HepG2 (cell line): ENCODE results near the gene STXBP4. TPM values are rescaled to one million over a fixed set of nuclear protein-coding genes. Genes with fewer than 3 reads are reported as not detected.
A peak's percentile ranks its signal among the peaks of the same experiment; 100 is the strongest.

Source experiments
- DBP ChIP-seq: sonication (generic); formaldehyde crosslinking; IDR thresholded peaks from 2 replicates; pipeline ENCODE4 v1.4.0; 2020; ENCODE audit warnings: missing genetic modification reagents; ENCODE audit errors: not compliant biosample characterization
- E2F5 ChIP-seq: sonication (generic); formaldehyde crosslinking; conservative IDR thresholded peaks from 2 replicates; pipeline ENCODE4 v1.4.0; 2020; ENCODE audit warnings: missing genetic modification reagents
- MAFF ChIP-seq: IDR thresholded peaks from 2 replicates; pipeline ENCODE4 v1.6.1; 2011; ENCODE audit warnings: low read depth, low read length, improper control_type of control experiment
- MTF1 ChIP-seq: sonication (generic); formaldehyde crosslinking; IDR thresholded peaks from 2 replicates; pipeline ENCODE4 v1.5.0; 2020; ENCODE audit warnings: missing genetic modification reagents
- NCOR1 ChIP-seq: fragments of 200-600 bp; sonication (generic); IDR thresholded peaks from 2 replicates; pipeline ENCODE4 v1.7.0; 2017; ENCODE audit warnings: antibody characterized with exemption, low read length, borderline replicate concordance
- PAXIP1 ChIP-seq: sonication (generic); formaldehyde crosslinking; conservative IDR thresholded peaks from 2 replicates; pipeline ENCODE4 v1.4.0; 2020; ENCODE audit warnings: mild to moderate bottlenecking, missing genetic modification reagents, moderate library complexity
- PHF8 ChIP-seq: sonication (generic); formaldehyde crosslinking; IDR thresholded peaks from 2 replicates; pipeline ENCODE4 v1.5.0; 2020; ENCODE audit warnings: missing genetic modification reagents
- REXO4 ChIP-seq: sonication (generic); formaldehyde crosslinking; IDR thresholded peaks from 2 replicates; pipeline ENCODE4 v1.8.0; 2022; ENCODE audit warnings: missing genetic modification reagents, mild to moderate bottlenecking, borderline replicate concordance
- SALL2 ChIP-seq: sonication (generic); formaldehyde crosslinking; IDR thresholded peaks from 2 replicates; pipeline ENCODE4 v1.8.1; 2023; ENCODE audit warnings: mild to moderate bottlenecking, missing genetic modification reagents, inconsistent platforms
- SKI ChIP-seq: fragments of 450-650 bp; IDR thresholded peaks from one replicate; pipeline ENCODE4 v1.6.1; 2018; ENCODE audit warnings: mild to moderate bottlenecking; ENCODE audit not compliant: partially characterized antibody
- TEAD3 ChIP-seq: optimal IDR thresholded peaks from 2 replicates; pipeline ENCODE3; 2016; ENCODE audit warnings: borderline replicate concordance
- THRA ChIP-seq: sonication (generic); formaldehyde crosslinking; IDR thresholded peaks from 2 replicates; pipeline ENCODE4 v1.4.0; 2020; ENCODE audit warnings: missing genetic modification reagents, borderline replicate concordance
- ZNF354B ChIP-seq: sonication (generic); formaldehyde crosslinking; IDR thresholded peaks from 2 replicates; pipeline ENCODE4 v1.8.0; 2022; ENCODE audit warnings: mild to moderate bottlenecking, missing genetic modification reagents
- ZNF530 ChIP-seq: sonication (generic); formaldehyde crosslinking; IDR thresholded peaks from 2 replicates; pipeline ENCODE4 v1.5.0; 2020; ENCODE audit warnings: low read depth, mild to moderate bottlenecking, missing genetic modification reagents
- ZNF563 ChIP-seq: sonication (generic); formaldehyde crosslinking; IDR thresholded peaks from 2 replicates; pipeline ENCODE4 v1.8.0; 2022; ENCODE audit warnings: mild to moderate bottlenecking, moderate library complexity, missing genetic modification reagents
- ZNF703 ChIP-seq: sonication (generic); formaldehyde crosslinking; IDR thresholded peaks from 2 replicates; pipeline ENCODE4 v1.5.1; 2020; ENCODE audit warnings: missing genetic modification reagents, mild to moderate bottlenecking, moderate library complexity, borderline replicate concordance
- polyA plus RNA-seq, 8 experiments: library from polyadenylated mRNA; depleted of rRNA in 3 of 8; stranded (reverse) in 7 of 8; unstranded in 1 of 8; fragments of >200 nt; fragmentation: Illumina TruSeq in 4 of 8; extraction: Trizol in 4 of 8; gene quantifications; 2 replicates each; pipeline versions ENCODE4 v1.2.1 to v1.2.3, GENCODE V29; 2011 to 2016; ENCODE audit warnings: low read depth in 4 of 8, missing spikeins in 1 of 8, mixed read lengths in 1 of 8; ENCODE audit not compliant: insufficient read depth in 1 of 8
- total RNA-seq, 5 experiments: library from RNA; depleted of rRNA; stranded (reverse); fragments of >200 nt; fragmentation: Illumina TruSeq; extraction: Trizol; gene quantifications; 2 replicates each; pipeline ENCODE4 v1.2.3, GENCODE V29; 2016; ENCODE audit warnings: low read depth in 1 of 5

The STXBP4 gene
- total and polyA plus RNA-seq, 2 of the 13 experiments (the other 11 are each of a cell fraction or from before 2014, with no cell fraction given): 8.5 to 36.1 TPM

- TF ChIP-seq THRA (CRISPR knock-in tag) (peak; percentile 100), MAFF (no peak), ZNF530 (CRISPR knock-in tag) (no peak), E2F5 (CRISPR knock-in tag) (no peak), DBP (CRISPR knock-in tag) (no peak), ZNF563 (CRISPR knock-in tag) (no peak), SALL2 (CRISPR knock-in tag) (no peak), ZNF703 (CRISPR knock-in tag) (no peak), TEAD3 (CRISPR knock-in tag) (peak; percentile 81), PAXIP1 (CRISPR knock-in tag) (peak; percentile 47; the same call in 1 of the 2 replicates), MTF1 (CRISPR knock-in tag) (no peak), PHF8 (CRISPR knock-in tag) (no peak), NCOR1 (peak; percentile 34; the same call in 1 of the 2 replicates), SKI (no peak), REXO4 (no peak), ZNF354B (CRISPR knock-in tag) (no peak)
These were observed 188.6 kb downstream of the STXBP4 start (continued) for GRCh38 chr17:55157165-55157564.
